IPS DF 6.9 (cell line): ENCODE results near the gene NUP214.
"Not testable (repeated sequence)": the region's sequence is repeated elsewhere in the genome, so short reads cannot be mapped to it uniquely, and the experiment has no call there.

Experiments used
- DNase-seq: peaks from one replicate; pipeline ENCODE4 v3.0.0-alpha.2; 2013; ENCODE audit warnings: low read depth, low spot score
- H3K27ac ChIP-seq: one replicate; pipeline ENCODE4 v1.5.1; 2013; ENCODE audit warnings: low read length, control low read depth
- H3K27me3 ChIP-seq: 2 replicates; pipeline ENCODE4 v1.6.1; 2013; ENCODE audit warnings: mild to moderate bottlenecking, low read length; ENCODE audit not compliant: control insufficient read depth, insufficient read depth
- H3K36me3 ChIP-seq: 2 replicates; pipeline ENCODE4 v1.6.1; 2013; ENCODE audit warnings: low read length; ENCODE audit not compliant: control insufficient read depth, insufficient read depth
- H3K4me1 ChIP-seq: 2 replicates; pipeline ENCODE4 v1.6.1; 2013; ENCODE audit warnings: low read length; ENCODE audit not compliant: control insufficient read depth, insufficient read depth
- H3K4me3 ChIP-seq: 2 replicates; pipeline ENCODE4 v1.5.1; 2013; ENCODE audit warnings: mild to moderate bottlenecking, low read length
- H3K9me3 ChIP-seq: 2 replicates; pipeline ENCODE4 v1.6.1; 2013; ENCODE audit warnings: low read length, inconsistent platforms; ENCODE audit not compliant: control insufficient read depth, insufficient read depth
- WGBS: extraction: QIAGEN DNeasy Blood & Tissue Kit; methylation state at CpG from one replicate; pipeline ENCODE4 v1.1.7; 2013; ENCODE audit warnings: mixed read lengths, missing lambda C conversion rate; ENCODE audit not compliant: insufficient read length, insufficient coverage; 5-methylcytosine and 5-hydroxymethylcytosine counted together

The NUP214 gene

GRCh38 chr9:131270171-131271015 is 145.0 kb downstream of the NUP214 start:
- no peak overlapping the region for H3K4me3 ChIP-seq
- peaks cover 2% of the 10 kb centered on the region; the same call in 1 of the 2 replicates for H3K4me1 ChIP-seq
- no peaks in the 10 kb centered on the region for H3K9me3 ChIP-seq
- H3K27ac ChIP-seq, result no peak overlapping the region
- H3K36me3 ChIP-seq, result no peaks in the 10 kb centered on the region
- no peak for DNase-seq
- no CpG with 5 or more reads among the region's 20 CpGs for WGBS
- H3K27me3 ChIP-seq, result no peaks in the 10 kb centered on the region

- not testable (repeated sequence) for H3K27me3 ChIP-seq, DNase-seq, H3K27ac ChIP-seq, H3K36me3 ChIP-seq, H3K9me3 ChIP-seq, H3K4me1 ChIP-seq, H3K4me3 ChIP-seq
- WGBS, result no CpG with 5 or more reads among the region's 1 CpG
Measured at GRCh38 chr9:131271016-131271273, 145.6 kb downstream of the NUP214 start.

GRCh38 chr9:131271506-131271931 is 146.1 kb downstream of the NUP214 start:
- no CpG with 5 or more reads among the region's 6 CpGs for WGBS
- Histone ChIP-seq H3K27ac (no peak overlapping the region), H3K27me3 (peaks cover 8% of the 10 kb centered on the region; the same call in 1 of the 2 replicates), H3K9me3 (no peaks in the 10 kb centered on the region), H3K4me3 (no peak overlapping the region), H3K36me3 (no peaks in the 10 kb centered on the region; the same call in 1 of the 2 replicates), H3K4me1 (peaks cover 2% of the 10 kb centered on the region; the same call in 1 of the 2 replicates)
- DNase-seq, result no peak

GRCh38 chr9:131272212-131272611 is 146.8 kb downstream of the NUP214 start:
- no peaks in the 10 kb centered on the region for H3K9me3 ChIP-seq
- H3K4me1 ChIP-seq, result peaks cover 2% of the 10 kb centered on the region; the same call in 1 of the 2 replicates
- no peak overlapping the region for H3K27ac ChIP-seq
- no peak for DNase-seq
- no peaks in the 10 kb centered on the region; the same call in 1 of the 2 replicates for H3K36me3 ChIP-seq
- no peak overlapping the region for H3K4me3 ChIP-seq
- H3K27me3 ChIP-seq, result peaks cover 8% of the 10 kb centered on the region; the same call in 1 of the 2 replicates
- whole genome bisulfite sequencing, result no CpG with 5 or more reads among the region's 3 CpGs

GRCh38 chr9:131273146-131273855 is 147.9 kb downstream of the NUP214 start:
- Histone ChIP-seq H3K27me3 (peaks cover 8% of the 10 kb centered on the region; the same call in 1 of the 2 replicates), H3K4me3 (no peak overlapping the region), H3K9me3 (no peaks in the 10 kb centered on the region), H3K27ac (no peak overlapping the region), H3K4me1 (peaks cover 3% of the 10 kb centered on the region; the same call in 1 of the 2 replicates), H3K36me3 (no peaks in the 10 kb centered on the region; the same call in 1 of the 2 replicates)
- no CpG with 5 or more reads among the region's 22 CpGs for WGBS
- DNase-seq, result no peak

- H3K4me3 ChIP-seq, result no peak overlapping the region
- no peaks in the 10 kb centered on the region; the same call in 1 of the 2 replicates for H3K36me3 ChIP-seq
- peaks cover 4% of the 10 kb centered on the region; the same call in 1 of the 2 replicates for H3K4me1 ChIP-seq
- H3K9me3 ChIP-seq, result no peaks in the 10 kb centered on the region
- H3K27me3 ChIP-seq, result peaks cover 8% of the 10 kb centered on the region; the same call in 1 of the 2 replicates
- no peak overlapping the region for H3K27ac ChIP-seq
- no peak for DNase-seq
- WGBS, result no CpG with 5 or more reads among the region's 13 CpGs
Measured at GRCh38 chr9:131273856-131274673, 148.7 kb downstream of the NUP214 start.

GRCh38 chr9:131274674-131275331 is 149.4 kb downstream of the NUP214 start:
- no peak overlapping the region for H3K27ac ChIP-seq
- no peaks in the 10 kb centered on the region for H3K9me3 ChIP-seq
- H3K36me3 ChIP-seq, result no peaks in the 10 kb centered on the region; the same call in 1 of the 2 replicates
- no CpG with 5 or more reads among the region's 18 CpGs for WGBS
- peaks cover 2% of the 10 kb centered on the region; the same call in 1 of the 2 replicates for H3K4me1 ChIP-seq
- peaks cover 8% of the 10 kb centered on the region; the same call in 1 of the 2 replicates for H3K27me3 ChIP-seq
- no peak overlapping the region for H3K4me3 ChIP-seq
- no peak for DNase-seq

- peaks cover 8% of the 10 kb centered on the region; the same call in 1 of the 2 replicates for H3K27me3 ChIP-seq
- peaks cover 3% of the 10 kb centered on the region; the same call in 1 of the 2 replicates for H3K4me1 ChIP-seq
- DNase-seq, result no peak
- H3K36me3 ChIP-seq, result no peaks in the 10 kb centered on the region; the same call in 1 of the 2 replicates
- no peak overlapping the region for H3K27ac ChIP-seq
- no peaks in the 10 kb centered on the region for H3K9me3 ChIP-seq
- WGBS, result no CpG with 5 or more reads among the region's 29 CpGs
- H3K4me3 ChIP-seq, result no peak overlapping the region
Measured at GRCh38 chr9:131275332-131276093, 150.1 kb downstream of the NUP214 start.
